ENCODE measurements around the gene TAF7. TPM values are rescaled to one million over a fixed set of nuclear protein-coding genes. Genes with fewer than 3 reads are reported as not detected.
A peak's percentile ranks its signal among the peaks of the same experiment; 100 is the strongest.

The TAF7 gene
- 72.6 and 78.0 TPM in 2 replicates for total RNA-seq

- H3K27me3 ChIP-seq (ENCODE audit: control insufficient read depth, insufficient read depth, low read length): no peaks in the 10 kb centered on the region
- peak; percentile 85 for TF ChIP-seq CTCF (IDR thresholded peaks at IDR 0.05; ENCODE audit: insufficient read depth, low read length, poor library complexity, severe bottlenecking)
- peak within 1 kb of the TSS; percentile 69 for H3K4me3 ChIP-seq (ENCODE audit: low read depth, low read length)
- DNase-seq (ENCODE audit: low read depth): peak; percentile 62
- H3K36me3 ChIP-seq (ENCODE audit: control insufficient read depth, insufficient read depth, low read length): no peaks in the 10 kb centered on the region
These were observed at the start of gene TAF7 for GRCh38 chr5:141320225-141321169. TSS of gene TAF7 (minus strand) at chr5:141320784. CDS start at chr5:141320044, 740 bp downstream.

- no peak for DNase-seq (ENCODE audit: low read depth)
- Histone ChIP-seq H3K27me3 (ENCODE audit: control insufficient read depth, insufficient read depth, low read length) (peaks cover 36% of the 10 kb centered on the region), H3K36me3 (ENCODE audit: control insufficient read depth, insufficient read depth, low read length) (no peaks in the 10 kb centered on the region), H3K4me3 (ENCODE audit: low read depth, low read length) (no peak overlapping the region)
- no peak for TF ChIP-seq CTCF (IDR thresholded peaks at IDR 0.05; ENCODE audit: insufficient read depth, low read length, poor library complexity, severe bottlenecking)
These were observed 45.7 kb upstream of the TAF7 start for GRCh38 chr5:141366016-141366896.

- Histone ChIP-seq H3K27me3 (ENCODE audit: control insufficient read depth, insufficient read depth, low read length) (peaks cover 34% of the 10 kb centered on the region), H3K36me3 (ENCODE audit: control insufficient read depth, insufficient read depth, low read length) (no peaks in the 10 kb centered on the region), H3K4me3 (ENCODE audit: low read depth, low read length) (no peak within 1 kb of the TSS)
- no peak for DNase-seq (ENCODE audit: low read depth)
- TF ChIP-seq CTCF (IDR thresholded peaks at IDR 0.05; ENCODE audit: insufficient read depth, low read length, poor library complexity, severe bottlenecking): no peak
These were observed 43.5 kb upstream of the TAF7 start, which contains the start of gene PCDHGA5 for GRCh38 chr5:141363952-141364660. TSS of gene PCDHGA5 (plus strand) at chr5:141364162. CDS start at chr5:141364331, 169 bp downstream.

- DNase-seq (ENCODE audit: low read depth): no peak
- no peak for TF ChIP-seq CTCF (IDR thresholded peaks at IDR 0.05; ENCODE audit: insufficient read depth, low read length, poor library complexity, severe bottlenecking)
- no peaks in the 10 kb centered on the region for H3K36me3 ChIP-seq (ENCODE audit: control insufficient read depth, insufficient read depth, low read length)
- H3K4me3 ChIP-seq (ENCODE audit: low read depth, low read length): no peak overlapping the region
- peaks cover 34% of the 10 kb centered on the region for H3K27me3 ChIP-seq (ENCODE audit: control insufficient read depth, insufficient read depth, low read length)
These were observed 42.1 kb upstream of the TAF7 start for GRCh38 chr5:141362719-141363118.

- no peak for TF ChIP-seq CTCF (IDR thresholded peaks at IDR 0.05; ENCODE audit: insufficient read depth, low read length, poor library complexity, severe bottlenecking)
- Histone ChIP-seq H3K36me3 (ENCODE audit: control insufficient read depth, insufficient read depth, low read length) (no peaks in the 10 kb centered on the region), H3K4me3 (ENCODE audit: low read depth, low read length) (no peak overlapping the region), H3K27me3 (ENCODE audit: control insufficient read depth, insufficient read depth, low read length) (peaks cover 27% of the 10 kb centered on the region)
- no peak for DNase-seq (ENCODE audit: low read depth)
These were observed 40.1 kb upstream of the TAF7 start for GRCh38 chr5:141360685-141361084.

Data from kidney epithelial cell (primary cell).